Measurements from ENCODE around the gene SHISA4. TPM values are rescaled to one million over a fixed set of nuclear protein-coding genes. Genes with fewer than 3 reads are reported as not detected.

SHISA4 gene
- total and polyA plus RNA-seq, 12 donors, result 32.9 to 221 (median 77.9) TPM

DNA sequence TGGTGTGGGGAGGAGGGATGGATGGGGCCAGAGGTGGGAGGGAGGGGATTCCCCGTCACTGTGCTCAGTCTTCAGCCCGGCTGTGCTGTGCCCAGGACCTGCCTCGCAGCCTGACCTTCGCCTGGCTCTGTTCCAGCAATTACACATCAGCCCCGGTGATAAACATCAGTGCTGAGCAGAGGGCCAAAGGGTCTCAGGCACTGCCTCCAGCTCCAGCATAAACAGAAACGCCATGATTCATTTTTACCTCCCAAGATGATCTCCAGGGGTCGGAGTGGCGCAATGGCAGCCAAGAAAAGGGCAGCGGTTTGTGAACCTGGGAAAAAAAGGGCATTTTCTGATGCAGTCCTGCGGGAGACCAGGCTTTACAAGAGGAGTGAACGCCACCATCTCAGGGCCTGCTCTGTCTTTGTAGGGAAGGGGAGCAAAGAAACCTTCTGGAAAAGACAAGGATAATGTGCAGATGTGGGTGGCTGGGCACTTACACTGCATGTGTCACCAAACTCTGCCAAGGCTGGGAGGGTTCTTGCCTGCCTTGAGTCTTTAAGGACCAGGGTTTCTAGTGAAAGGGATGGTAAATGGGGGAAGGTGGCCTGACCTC, 28.1 kb downstream of the SHISA4 start:
- peak; percentile 80 to 95 (median 92) for DNase-seq
- intact Hi-C loops (cut with DNase I), result no loop called here
- TF ChIP-seq POLR2A (IDR thresholded peaks at IDR 0.05), result no peak
- TF ChIP-seq, protein P1, sequence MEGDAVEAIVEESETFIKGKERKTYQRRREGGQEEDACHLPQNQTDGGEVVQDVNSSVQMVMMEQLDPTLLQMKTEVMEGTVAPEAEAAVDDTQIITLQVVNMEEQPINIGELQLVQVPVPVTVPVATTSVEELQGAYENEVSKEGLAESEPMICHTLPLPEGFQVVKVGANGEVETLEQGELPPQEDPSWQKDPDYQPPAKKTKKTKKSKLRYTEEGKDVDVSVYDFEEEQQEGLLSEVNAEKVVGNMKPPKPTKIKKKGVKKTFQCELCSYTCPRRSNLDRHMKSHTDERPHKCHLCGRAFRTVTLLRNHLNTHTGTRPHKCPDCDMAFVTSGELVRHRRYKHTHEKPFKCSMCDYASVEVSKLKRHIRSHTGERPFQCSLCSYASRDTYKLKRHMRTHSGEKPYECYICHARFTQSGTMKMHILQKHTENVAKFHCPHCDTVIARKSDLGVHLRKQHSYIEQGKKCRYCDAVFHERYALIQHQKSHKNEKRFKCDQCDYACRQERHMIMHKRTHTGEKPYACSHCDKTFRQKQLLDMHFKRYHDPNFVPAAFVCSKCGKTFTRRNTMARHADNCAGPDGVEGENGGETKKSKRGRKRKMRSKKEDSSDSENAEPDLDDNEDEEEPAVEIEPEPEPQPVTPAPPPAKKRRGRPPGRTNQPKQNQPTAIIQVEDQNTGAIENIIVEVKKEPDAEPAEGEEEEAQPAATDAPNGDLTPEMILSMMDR (IDR thresholded peaks at IDR 0.05), result no peak
- Histone ChIP-seq H3K4me1 (replicated peaks in 1 of 2) (peaks cover 30 to 41% of the 10 kb centered on the region in 2 donors), H3K27ac (peak overlapping the region in 4 of 5 donors; percentile 38 to 86 (median 62)), H3K36me3 (replicated peaks in 1 of 2) (no peaks in the 10 kb centered on the region), H3K9me3 (replicated peaks in 1 of 3) (no peaks in the 10 kb centered on the region), H3K4me3 (peak overlapping the region in 1 of 4 donors; percentile 25), H3K27me3 (no peaks in the 10 kb centered on the region)
- WGBS, 4 donors, result 16 to 24% (median 17%) methylated on average over 11 of the region's 11 CpGs

DNA sequence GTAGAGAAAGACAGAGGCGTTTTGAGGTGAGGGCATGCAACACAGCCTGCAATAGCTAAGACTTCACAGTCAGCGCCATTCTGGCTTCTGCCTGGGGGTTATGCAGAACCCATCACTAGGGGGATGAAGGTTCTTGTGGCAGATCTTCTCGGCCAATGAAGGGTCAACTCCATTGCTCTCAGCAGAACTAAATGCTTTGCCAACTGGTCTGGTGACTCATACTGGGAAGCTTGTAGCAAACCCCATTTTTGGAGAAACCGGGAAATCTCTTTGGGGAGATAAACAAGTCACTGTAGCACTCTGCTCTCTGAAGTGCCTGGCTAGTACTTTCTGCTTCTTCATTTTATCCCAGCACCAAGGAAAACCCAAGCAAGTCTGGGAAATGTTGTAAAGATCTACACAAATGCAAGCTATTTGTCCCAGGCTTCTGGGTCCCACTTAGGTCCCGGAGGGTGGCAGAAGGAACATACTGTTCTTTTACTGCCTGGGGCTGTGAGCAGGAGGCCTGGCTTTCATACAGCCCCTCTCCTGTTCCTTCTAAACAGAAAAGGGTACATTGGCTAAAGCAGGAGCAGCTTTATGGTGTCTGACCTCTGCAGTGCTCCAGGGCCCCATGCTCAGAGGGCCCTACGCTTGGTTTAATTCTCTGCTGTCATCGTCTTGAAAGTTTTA, 28.8 kb downstream of the SHISA4 start:
- Histone ChIP-seq H3K9me3 (replicated peaks in 1 of 3) (no peaks in the 10 kb centered on the region), H3K4me1 (replicated peaks in 1 of 2) (peaks cover 30 to 41% of the 10 kb centered on the region in 2 donors), H3K27ac (peak overlapping the region in 4 of 5 donors; percentile 38 to 86 (median 62)), H3K36me3 (replicated peaks in 1 of 2) (no peaks in the 10 kb centered on the region), H3K27me3 (no peaks in the 10 kb centered on the region), H3K4me3 (no peak overlapping the region)
- 66 to 69% (median 68%) methylated on average over 7 of the region's 7 CpGs for WGBS, 4 donors
- no peak for TF ChIP-seq POLR2A (IDR thresholded peaks at IDR 0.05)
- TF ChIP-seq, protein P1 (IDR thresholded peaks at IDR 0.05), result no peak
- intact Hi-C loops (cut with DNase I), result no loop called here
- DNase-seq, result peak in 3 of 7 donors; percentile 51 to 78 (median 63)

DNA sequence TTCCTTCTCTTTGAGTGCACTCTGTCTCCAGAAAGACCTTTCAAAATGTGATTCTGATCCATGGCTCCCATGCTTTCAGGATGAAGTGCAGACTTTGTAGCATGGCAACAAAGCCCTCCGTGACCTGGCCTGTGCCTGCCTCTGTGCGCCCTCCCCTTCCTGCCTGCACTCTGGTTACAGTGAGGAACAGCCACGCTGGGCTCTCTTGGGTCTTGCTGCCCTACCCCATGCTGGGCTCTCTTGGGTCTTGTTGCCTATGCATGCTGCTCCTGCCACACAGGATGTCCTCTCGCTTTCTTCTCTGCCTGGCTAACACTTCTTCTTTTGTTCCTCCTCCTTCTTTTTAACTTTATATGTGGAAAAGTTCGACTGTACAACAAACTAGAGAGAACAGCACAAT, 29.6 kb downstream of the SHISA4 start:
- Histone ChIP-seq H3K4me1 (replicated peaks in 1 of 2) (peaks cover 30 to 41% of the 10 kb centered on the region in 2 donors), H3K36me3 (replicated peaks in 1 of 2) (no peaks in the 10 kb centered on the region), H3K27me3 (no peaks in the 10 kb centered on the region), H3K4me3 (no peak overlapping the region), H3K9me3 (replicated peaks in 1 of 3) (no peaks in the 10 kb centered on the region), H3K27ac (peak overlapping the region in 4 of 5 donors; percentile 38 to 86 (median 62))
- intact Hi-C loops (cut with DNase I), result no loop called here
- WGBS, 4 donors, result 84 to 89% (median 87%) methylated on average over 5 of the region's 5 CpGs
- no peak for DNase-seq
- no peak for TF ChIP-seq POLR2A (IDR thresholded peaks at IDR 0.05)
- TF ChIP-seq, protein P1 (IDR thresholded peaks at IDR 0.05), result no peak

DNA sequence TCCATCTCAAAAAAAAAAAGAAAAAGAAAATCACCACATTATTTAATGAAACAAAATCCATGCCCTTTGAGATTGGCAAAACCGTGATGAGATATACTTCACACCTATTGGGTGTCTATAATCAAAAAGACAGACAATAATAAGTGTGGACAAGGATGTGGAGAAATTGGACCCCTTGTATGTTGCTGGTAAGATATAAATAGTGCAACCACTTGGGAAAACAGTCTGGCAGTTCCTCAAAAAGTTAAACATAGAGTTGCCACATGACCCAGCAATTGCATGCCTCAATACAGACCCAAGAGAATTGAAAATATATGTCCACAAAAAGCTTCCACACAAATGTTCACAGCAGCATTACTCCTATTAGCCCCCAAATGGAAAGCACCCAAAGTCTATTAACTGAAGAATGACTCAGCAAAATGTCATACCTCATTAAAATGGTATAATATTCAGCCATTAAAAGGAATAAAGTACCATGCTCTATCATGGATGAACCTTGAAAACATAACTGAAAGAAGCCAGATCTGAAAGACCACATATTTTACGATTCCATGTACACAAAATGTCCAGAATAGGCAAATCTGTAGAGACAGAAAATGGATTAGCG, 33.4 kb downstream of the SHISA4 start:
- DNase-seq, result no peak
- intact Hi-C loops (cut with DNase I), result no loop called here
- no peak overlapping the region for H3K4me3 ChIP-seq
- H3K27ac ChIP-seq, result no peak overlapping the region
- no peaks in the 10 kb centered on the region for H3K9me3 ChIP-seq (replicated peaks in 1 of 3)
- TF ChIP-seq POLR2A (IDR thresholded peaks at IDR 0.05), result no peak
- TF ChIP-seq, protein P1 (IDR thresholded peaks at IDR 0.05), result no peak
- 93 to 97% (median 94%) methylated on average over 3 of the region's 3 CpGs for WGBS, 4 donors
- no peaks in the 10 kb centered on the region for H3K27me3 ChIP-seq
- H3K36me3 ChIP-seq (replicated peaks in 1 of 2), result no peaks in the 10 kb centered on the region
- H3K4me1 ChIP-seq (replicated peaks in 1 of 2), result peaks cover 32 to 50% of the 10 kb centered on the region in 2 donors
